ENCODE data around the gene EML2. TPM values are rescaled to one million over a fixed set of nuclear protein-coding genes. Genes with fewer than 3 reads are reported as not detected.
"Not testable (repeated sequence)": the region's sequence is repeated elsewhere in the genome, so short reads cannot be mapped to it uniquely, and the experiment has no call there.

The EML2 gene
- total RNA-seq, 1 donor from 2014 or later, result 54.4 TPM

- peak; percentile 96 for ATAC-seq
These were observed 6.6 kb downstream of the EML2 start for GRCh38 chr19:45632468-45633196.

GRCh38 chr19:45630463-45630862, 8.7 kb downstream of the EML2 start:
- intact Hi-C loops (cut with DNase I), result no loop called here
- no peak overlapping the region for H3K4me3 ChIP-seq
- peaks cover 35% of the 10 kb centered on the region for H3K36me3 ChIP-seq
- H3K9me3 ChIP-seq, result no peaks in the 10 kb centered on the region
- no peaks in the 10 kb centered on the region for H3K4me1 ChIP-seq
- no peak for DNase-seq
- no peak overlapping the region for H3K27ac ChIP-seq
- H3K27me3 ChIP-seq, result no peaks in the 10 kb centered on the region
- TF ChIP-seq CTCF (IDR thresholded peaks at IDR 0.05), result no peak
- no peak for ATAC-seq

More at GRCh38 chr19:45632468-45633196, 6.6 kb downstream of the EML2 start:
- intact Hi-C loops (cut with DNase I), result no loop called here
- Histone ChIP-seq H3K27me3 (no peaks in the 10 kb centered on the region), H3K4me1 (no peaks in the 10 kb centered on the region), H3K36me3 (peaks cover 17% of the 10 kb centered on the region), H3K9me3 (no peaks in the 10 kb centered on the region), H3K4me3 (no peak overlapping the region), H3K27ac (no peak overlapping the region)
- peak; percentile 88 for DNase-seq
- TF ChIP-seq CTCF (IDR thresholded peaks at IDR 0.05), result no peak

- Histone ChIP-seq H3K27me3 (no peaks in the 10 kb centered on the region), H3K36me3 (peaks cover 35% of the 10 kb centered on the region), H3K27ac (no peak overlapping the region), H3K9me3 (no peaks in the 10 kb centered on the region), H3K4me3 (no peak overlapping the region), H3K4me1 (no peaks in the 10 kb centered on the region)
- no peak for TF ChIP-seq CTCF (IDR thresholded peaks at IDR 0.05)
- intact Hi-C loops (cut with DNase I), result no loop called here
- no peak for DNase-seq
- no peak for ATAC-seq
These were observed 9.5 kb downstream of the EML2 start for GRCh38 chr19:45629704-45630103.

GRCh38 chr19:45628219-45628618, 11.0 kb downstream of the EML2 start:
- H3K27ac ChIP-seq; ATAC-seq; H3K4me3 ChIP-seq; H3K9me3 ChIP-seq; H3K27me3 ChIP-seq; H3K4me1 ChIP-seq; intact Hi-C loops (cut with DNase I); DNase-seq: not testable (repeated sequence)
- H3K36me3 ChIP-seq, result peaks cover 36% of the 10 kb centered on the region

GRCh38 chr19:45623984-45624383, 15.2 kb downstream of the EML2 start:
- Histone ChIP-seq H3K4me3 (no peak overlapping the region), H3K9me3 (no peaks in the 10 kb centered on the region), H3K36me3 (peaks cover 45% of the 10 kb centered on the region), H3K27me3 (no peaks in the 10 kb centered on the region), H3K4me1 (no peaks in the 10 kb centered on the region), H3K27ac (no peak overlapping the region)
- TF ChIP-seq CTCF (IDR thresholded peaks at IDR 0.05), result no peak
- DNase-seq (no peak), ATAC-seq (no peak)
- intact Hi-C loops (cut with DNase I), result no loop called here

- intact Hi-C loops (cut with DNase I), result no loop called here
- TF ChIP-seq CTCF (IDR thresholded peaks at IDR 0.05), result no peak
- H3K9me3 ChIP-seq, result no peaks in the 10 kb centered on the region
- H3K4me1 ChIP-seq, result no peaks in the 10 kb centered on the region
- ATAC-seq, result no peak
- no peak overlapping the region for H3K27ac ChIP-seq
- no peak overlapping the region for H3K4me3 ChIP-seq
- H3K36me3 ChIP-seq, result peaks cover 42% of the 10 kb centered on the region
- no peak for DNase-seq
- no peaks in the 10 kb centered on the region for H3K27me3 ChIP-seq
These were observed 17.2 kb downstream of the EML2 start for GRCh38 chr19:45621976-45622503.
